Activated CD4-positive, alpha-beta T cell treated with anti-CD3 and anti-CD28 coated beads, Interleukin-2, amount 10 ng/mL, durations not matched to agents 7 days and 5 days (primary cell): Measurements from ENCODE around the gene ZNF267. TPM values are rescaled to one million over a fixed set of nuclear protein-coding genes. Genes with fewer than 3 reads are reported as not detected.

ENCODE experiments used
- CTCF ChIA-PET: fragments of 350-600 bp; sonication (Branson Sonifier 250); formaldehyde crosslinking; loops from one replicate; lab custom pipeline; 2021; ENCODE audit warnings: antibody characterized with exemption; lab: Charles Lee
- POLR2A ChIA-PET: fragments of 350-600 bp; sonication (Branson Sonifier 250); formaldehyde crosslinking; loops from one replicate; lab custom pipeline; 2021; ENCODE audit warnings: antibody characterized with exemption; lab: Charles Lee
- DNase-seq: peaks from one replicate; pipeline ENCODE4 v3.0.0-alpha.2; 2020
- H3K27ac Mint-ChIP-seq: one replicate; pipeline ENCODE4 v1.8.0; 2021; ENCODE audit warnings: mild to moderate bottlenecking, moderate library complexity, mixed read lengths
- H3K27me3 Mint-ChIP-seq: one replicate; pipeline ENCODE4 v1.8.0; 2021; ENCODE audit warnings: mixed read lengths
- H3K36me3 Mint-ChIP-seq: one replicate; pipeline ENCODE4 v1.8.0; 2021; ENCODE audit warnings: low read depth, mixed read lengths
- H3K4me1 Mint-ChIP-seq: one replicate; pipeline ENCODE4 v1.8.0; 2021; ENCODE audit warnings: mixed read lengths
- H3K4me3 Mint-ChIP-seq: one replicate; pipeline ENCODE4 v1.8.0; 2021; ENCODE audit warnings: mild to moderate bottlenecking, moderate library complexity, mixed read lengths
- H3K9me3 Mint-ChIP-seq: one replicate; pipeline ENCODE4 v1.8.0; 2021; ENCODE audit warnings: mixed read lengths
- total RNA-seq, 2 experiments: library from RNA; stranded (reverse); gene quantifications; one replicate each; pipeline ENCODE4 v1.2.3, GENCODE V29; 2021

The ZNF267 gene
- total RNA-seq, 2 experiments from 2014 or later, result 45.0 to 46.7 TPM

DNA sequence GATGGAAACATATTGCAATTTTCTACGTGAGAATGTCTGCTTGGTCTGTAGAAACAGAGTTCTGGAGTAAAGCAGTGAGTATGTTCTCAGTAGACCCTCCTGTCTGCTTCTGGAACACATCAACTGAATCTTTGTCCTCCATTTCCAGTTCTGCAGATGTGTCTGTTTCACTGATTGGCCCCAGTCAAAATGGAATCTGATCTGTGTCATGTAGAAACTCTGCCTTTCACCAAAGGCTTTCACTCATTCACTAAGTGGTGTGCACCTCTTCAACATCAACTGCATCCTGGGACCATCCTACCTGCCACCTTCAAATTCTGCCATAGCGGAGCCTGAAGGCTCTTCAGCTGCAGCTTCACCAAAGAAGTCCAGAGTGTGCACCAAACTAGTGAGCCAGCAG lies 2.8 kb upstream of the ZNF267 start:
- H3K9me3 Mint-ChIP-seq, result peaks cover 9% of the 10 kb centered on the region
- peaks cover 63% of the 10 kb centered on the region for H3K4me1 Mint-ChIP-seq
- no peak overlapping the region for H3K4me3 Mint-ChIP-seq
- no peaks in the 10 kb centered on the region for H3K27me3 Mint-ChIP-seq
- DNase-seq, result no peak
- CTCF ChIA-PET, result no interaction called here
- POLR2A ChIA-PET, result no interaction called here
- peak overlapping the region; percentile 78 for H3K27ac Mint-ChIP-seq
- peaks cover 23% of the 10 kb centered on the region for H3K36me3 Mint-ChIP-seq

DNA sequence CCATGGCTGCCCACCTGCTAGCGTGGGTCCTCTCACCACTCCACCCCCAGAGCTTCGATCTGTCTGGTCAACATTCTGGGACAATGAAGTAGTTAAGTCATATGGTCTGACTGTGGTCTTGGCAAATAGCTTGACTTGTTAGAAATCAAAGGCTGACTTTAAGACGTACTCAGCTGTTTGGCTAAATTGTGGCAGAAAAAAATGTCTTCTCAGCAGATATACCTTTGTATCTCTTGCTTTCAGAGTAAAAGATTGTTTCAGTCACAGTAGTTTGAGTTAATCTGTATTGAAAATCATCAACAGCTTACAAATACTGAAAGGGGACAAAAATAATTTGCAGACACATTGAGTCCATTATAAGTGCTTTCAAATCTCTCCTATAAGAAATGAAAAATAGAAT lies 2.1 kb upstream of the ZNF267 start:
- H3K27me3 Mint-ChIP-seq, result no peaks in the 10 kb centered on the region
- H3K27ac Mint-ChIP-seq, result no peak overlapping the region
- peaks cover 9% of the 10 kb centered on the region for H3K9me3 Mint-ChIP-seq
- DNase-seq, result no peak
- H3K4me1 Mint-ChIP-seq, result peaks cover 70% of the 10 kb centered on the region
- ChIA-PET CTCF (no interaction called here), POLR2A (no interaction called here)
- H3K36me3 Mint-ChIP-seq, result peaks cover 30% of the 10 kb centered on the region
- H3K4me3 Mint-ChIP-seq, result no peak overlapping the region

DNA sequence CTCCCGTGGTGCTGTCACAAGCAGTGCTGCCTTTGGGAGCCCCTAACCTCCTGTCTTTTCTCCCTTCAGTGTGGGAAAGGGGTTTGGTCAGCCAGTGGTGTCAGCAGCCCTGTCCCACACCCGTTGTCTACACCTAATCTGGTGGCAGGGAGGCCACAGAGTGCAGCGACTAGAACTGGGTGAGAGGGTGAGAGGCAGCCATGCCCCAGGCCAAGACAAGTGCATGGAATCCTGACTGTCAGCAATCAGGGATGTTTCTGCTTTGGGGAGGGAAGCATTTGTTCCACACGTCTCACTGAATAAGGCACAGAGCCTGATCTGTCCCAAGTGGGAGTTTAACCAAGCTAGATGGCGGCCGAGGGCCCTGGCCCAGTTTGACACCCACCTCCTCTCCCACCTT lies 1.4 kb upstream of the ZNF267 start:
- CTCF ChIA-PET, result no interaction called here
- Mint-ChIP-seq H3K4me1 (peaks cover 76% of the 10 kb centered on the region), H3K27me3 (no peaks in the 10 kb centered on the region), H3K36me3 (peaks cover 36% of the 10 kb centered on the region), H3K27ac (peak overlapping the region; percentile 57), H3K9me3 (peaks cover 9% of the 10 kb centered on the region), H3K4me3 (peak overlapping the region; percentile 7)
- POLR2A ChIA-PET, result no interaction called here
- no peak for DNase-seq

DNA sequence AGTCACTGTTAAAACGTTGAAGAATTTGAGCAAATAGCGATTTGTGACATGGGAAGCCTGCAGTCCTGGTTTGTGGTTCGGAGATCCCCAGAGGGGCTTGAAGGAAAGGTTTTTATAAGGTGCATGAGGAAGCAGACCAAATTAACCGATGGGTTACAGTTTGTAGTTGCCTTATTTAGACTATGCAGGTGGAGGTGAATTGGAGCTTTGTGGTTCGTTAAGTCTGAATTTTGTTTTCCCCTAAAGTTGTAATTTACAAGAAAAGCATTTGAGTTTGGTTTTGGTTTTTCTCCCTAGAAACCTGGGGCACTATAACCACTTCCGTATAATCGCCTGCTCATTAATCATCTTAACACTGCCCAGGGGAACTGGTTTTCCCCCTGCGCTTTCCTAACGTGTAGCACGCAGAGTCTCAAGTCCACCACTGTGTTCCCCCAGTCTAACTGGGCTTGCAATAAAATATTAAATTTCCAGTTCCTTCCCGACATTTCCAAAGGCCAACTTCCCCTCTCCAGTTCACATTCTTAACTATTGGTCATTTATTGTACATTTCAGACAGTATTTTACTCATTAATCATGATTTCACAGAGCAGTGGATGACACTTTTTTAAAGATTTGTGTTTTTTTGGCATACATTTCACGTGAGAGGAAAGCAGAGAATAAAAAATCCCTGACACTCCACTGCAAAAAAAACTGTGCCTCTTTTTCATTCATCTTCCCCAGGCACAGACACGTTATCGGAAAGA lies 932 bp downstream of the ZNF267 start:
- ChIA-PET POLR2A (no interaction called here), CTCF (interaction anchor here (0.9 to 2.0 kb wide), 3 partner anchors 13 to 417 kb away, joined by 3 to 4 read pairs (median 3); a partner anchor contains a TSS)
- Mint-ChIP-seq H3K27ac (peak overlapping the region; percentile 98), H3K4me1 (peaks cover 77% of the 10 kb centered on the region), H3K4me3 (peak overlapping the region; percentile 82), H3K36me3 (peaks cover 59% of the 10 kb centered on the region), H3K9me3 (peaks cover 20% of the 10 kb centered on the region), H3K27me3 (no peaks in the 10 kb centered on the region)
- peak; percentile 36 for DNase-seq

DNA sequence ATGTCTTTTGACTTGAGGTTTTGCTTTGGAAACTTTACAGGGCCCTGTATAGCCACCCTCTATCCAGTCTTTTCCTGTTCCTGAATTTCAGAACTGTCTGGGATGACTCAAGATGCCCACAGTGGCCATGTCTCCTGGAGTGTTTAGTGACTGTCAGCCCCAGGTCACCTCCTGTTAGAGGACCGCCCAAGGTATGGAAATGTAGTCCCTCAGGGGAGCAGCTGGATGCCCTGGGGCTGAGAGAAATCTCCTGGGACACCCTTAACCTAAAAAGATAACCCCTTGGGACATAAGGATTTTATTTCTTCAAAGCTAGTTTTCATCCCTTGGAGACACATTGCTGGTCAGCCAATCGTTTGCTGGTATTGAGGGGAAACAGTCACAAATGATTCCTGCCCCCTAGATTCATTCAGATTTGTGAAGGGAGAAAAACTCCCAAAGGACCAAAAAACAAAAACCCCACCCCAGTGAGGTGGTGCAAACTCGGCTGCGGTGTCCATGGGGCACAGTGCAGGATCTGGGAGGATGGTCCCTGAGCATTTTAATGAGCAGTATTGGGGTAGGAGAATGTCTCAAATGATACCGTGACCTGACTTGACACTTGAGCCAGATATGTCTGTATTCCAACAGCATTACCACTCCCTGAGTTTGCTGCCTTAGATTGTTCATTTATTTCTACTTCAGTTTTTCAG lies 1.7 kb downstream of the ZNF267 start:
- POLR2A ChIA-PET, result no interaction called here
- CTCF ChIA-PET, result interaction anchor here (2.8 kb wide), 1 partner anchor 7 kb away, joined by 13 read pairs; no protein-coding TSS in a partner anchor
- peaks cover 81% of the 10 kb centered on the region for H3K4me1 Mint-ChIP-seq
- H3K27ac Mint-ChIP-seq, result peak overlapping the region; percentile 98
- peak; percentile 16 for DNase-seq
- H3K4me3 Mint-ChIP-seq, result peak overlapping the region; percentile 82
- peaks cover 66% of the 10 kb centered on the region for H3K36me3 Mint-ChIP-seq
- no peaks in the 10 kb centered on the region for H3K27me3 Mint-ChIP-seq
- H3K9me3 Mint-ChIP-seq, result peaks cover 23% of the 10 kb centered on the region

DNA sequence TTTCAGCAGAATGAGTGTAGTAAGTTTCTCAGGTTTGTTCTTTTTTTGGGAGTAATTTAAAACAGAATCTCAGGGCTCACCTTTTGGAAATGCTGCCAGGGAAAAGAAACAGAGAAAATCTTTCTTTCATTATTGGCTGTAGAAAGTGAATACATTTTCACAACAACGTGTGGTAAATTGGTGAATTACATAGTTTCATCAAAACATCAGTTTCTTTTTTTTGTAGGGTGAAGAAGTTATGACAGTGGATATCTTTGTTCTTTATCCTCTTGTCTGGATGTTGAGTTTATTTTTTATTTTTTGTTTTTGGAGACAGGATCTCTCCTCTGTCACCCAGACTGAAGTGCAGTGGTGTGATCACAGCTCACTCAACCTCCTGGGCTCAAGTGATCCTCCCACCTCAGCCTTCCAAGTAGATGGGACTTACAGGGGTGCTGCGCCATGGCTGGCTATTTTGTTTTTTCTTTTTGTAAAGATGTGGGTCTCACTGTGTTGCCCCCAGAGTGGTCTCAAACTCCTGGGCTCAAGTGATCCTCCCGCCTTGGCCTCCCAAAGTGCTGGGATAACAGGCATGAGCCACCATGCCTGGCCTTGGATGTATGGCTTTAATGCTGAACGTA lies 2.4 kb downstream of the ZNF267 start:
- no peak for DNase-seq
- ChIA-PET POLR2A (no interaction called here), CTCF (interaction anchor here (2.8 kb wide), 1 partner anchor 8 kb away, joined by 13 read pairs; no protein-coding TSS in a partner anchor)
- no peaks in the 10 kb centered on the region for H3K27me3 Mint-ChIP-seq
- peaks cover 22% of the 10 kb centered on the region for H3K9me3 Mint-ChIP-seq
- peaks cover 80% of the 10 kb centered on the region for H3K4me1 Mint-ChIP-seq
- H3K4me3 Mint-ChIP-seq, result peak overlapping the region; percentile 82
- peaks cover 66% of the 10 kb centered on the region for H3K36me3 Mint-ChIP-seq
- peak overlapping the region; percentile 98 for H3K27ac Mint-ChIP-seq

DNA sequence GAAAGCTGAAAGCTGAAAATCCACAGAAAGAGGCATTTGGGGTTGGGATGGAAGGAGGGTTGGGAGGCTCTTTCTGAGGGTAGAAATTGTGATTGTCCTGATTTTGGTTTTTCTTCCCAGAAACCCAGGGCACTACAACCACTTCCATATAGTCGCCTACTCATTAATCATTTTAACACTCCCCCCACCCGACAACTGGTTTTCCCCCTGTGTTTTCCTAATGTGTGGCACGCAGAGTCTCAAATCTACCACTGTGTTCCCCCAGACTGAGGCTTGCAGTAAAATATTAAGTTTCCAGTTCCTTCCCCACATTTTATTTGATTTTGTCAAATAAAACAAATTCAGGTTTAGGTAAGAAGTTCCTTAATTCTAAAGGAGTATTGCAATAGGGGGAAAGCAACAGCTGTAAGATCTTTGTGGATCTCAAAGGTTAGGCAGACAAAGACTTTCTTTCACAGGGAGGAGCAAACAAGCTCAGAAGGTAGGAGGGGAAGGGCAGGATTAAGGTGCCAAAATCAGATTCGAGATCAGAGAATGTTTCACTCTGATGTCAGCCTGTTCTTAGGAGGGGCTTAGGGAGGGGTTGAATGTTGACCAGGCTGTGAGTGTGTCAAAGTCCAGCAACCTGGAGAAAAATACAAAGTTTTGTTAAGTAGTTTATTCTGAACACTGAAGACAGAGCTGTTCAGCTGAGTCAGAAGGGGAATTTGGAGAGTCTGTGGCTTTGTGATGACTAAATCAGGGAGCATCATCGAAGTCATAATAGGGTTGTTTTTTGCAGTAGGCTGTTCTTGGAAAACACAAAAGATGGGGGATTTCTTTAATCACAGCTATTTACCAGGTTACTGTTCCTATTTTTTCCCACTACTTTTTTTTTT lies 3.6 kb downstream of the ZNF267 start:
- H3K36me3 Mint-ChIP-seq, result peaks cover 76% of the 10 kb centered on the region
- DNase-seq, result peak; percentile 60
- peak overlapping the region; percentile 82 for H3K4me3 Mint-ChIP-seq
- peaks cover 24% of the 10 kb centered on the region for H3K9me3 Mint-ChIP-seq
- peaks cover 73% of the 10 kb centered on the region for H3K4me1 Mint-ChIP-seq
- CTCF ChIA-PET, result interaction anchor here (0.6 to 2.8 kb wide), 4 partner anchors 9 to 700 kb away, joined by 3 to 13 read pairs (median 4); no protein-coding TSS in a partner anchor
- no peaks in the 10 kb centered on the region for H3K27me3 Mint-ChIP-seq
- POLR2A ChIA-PET, result interaction anchor here (0.9 kb wide), 2 partner anchors 31 to 164 kb away, joined by 3 to 4 read pairs; a partner anchor contains a TSS
- peak overlapping the region; percentile 98 for H3K27ac Mint-ChIP-seq

DNA sequence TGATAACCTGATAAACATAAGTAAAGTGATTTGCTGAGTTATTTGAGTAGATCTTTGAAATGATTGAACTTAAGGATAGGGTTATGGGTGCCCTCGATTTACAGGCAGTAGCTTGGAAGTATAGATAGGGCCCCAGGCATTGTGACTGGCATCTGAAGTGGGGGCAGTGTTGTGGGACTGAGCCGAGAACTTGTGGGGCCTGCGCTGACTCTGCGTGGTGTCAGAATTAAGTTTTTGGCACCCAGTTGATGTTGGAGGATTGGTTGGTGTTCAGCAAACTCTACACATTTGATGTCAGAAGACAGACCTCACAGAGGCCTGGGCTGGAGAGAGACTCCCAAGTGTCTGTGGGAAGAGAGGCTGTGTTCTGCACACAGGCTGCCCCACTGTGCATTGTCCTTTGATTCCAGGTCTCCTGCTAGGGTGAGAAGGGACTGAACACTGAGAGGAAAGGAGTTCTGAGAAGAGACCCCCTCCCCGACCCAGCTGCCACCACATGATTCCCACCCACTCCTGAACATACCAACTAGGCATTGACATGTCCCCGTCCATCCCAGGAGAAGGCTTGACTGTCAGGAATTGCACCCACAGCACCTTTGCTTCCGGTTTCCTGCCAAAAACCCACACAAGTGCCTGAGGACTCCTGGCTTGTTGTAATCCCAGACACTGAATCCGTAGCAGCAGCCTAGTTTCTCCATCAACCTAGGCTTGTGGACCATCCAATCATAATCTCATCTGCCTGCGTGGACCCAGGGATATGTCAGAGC lies 4.5 kb downstream of the ZNF267 start:
- peak overlapping the region; percentile 82 for H3K4me3 Mint-ChIP-seq
- no peaks in the 10 kb centered on the region for H3K27me3 Mint-ChIP-seq
- DNase-seq, result no peak
- peak overlapping the region; percentile 98 for H3K27ac Mint-ChIP-seq
- H3K9me3 Mint-ChIP-seq, result peaks cover 26% of the 10 kb centered on the region
- H3K4me1 Mint-ChIP-seq, result peaks cover 70% of the 10 kb centered on the region
- H3K36me3 Mint-ChIP-seq, result peaks cover 84% of the 10 kb centered on the region
- CTCF ChIA-PET, result interaction anchor here (0.7 to 2.8 kb wide), 2 partner anchors 10 to 701 kb away, joined by 4 to 13 read pairs; no protein-coding TSS in a partner anchor
- POLR2A ChIA-PET, result no interaction called here

DNA sequence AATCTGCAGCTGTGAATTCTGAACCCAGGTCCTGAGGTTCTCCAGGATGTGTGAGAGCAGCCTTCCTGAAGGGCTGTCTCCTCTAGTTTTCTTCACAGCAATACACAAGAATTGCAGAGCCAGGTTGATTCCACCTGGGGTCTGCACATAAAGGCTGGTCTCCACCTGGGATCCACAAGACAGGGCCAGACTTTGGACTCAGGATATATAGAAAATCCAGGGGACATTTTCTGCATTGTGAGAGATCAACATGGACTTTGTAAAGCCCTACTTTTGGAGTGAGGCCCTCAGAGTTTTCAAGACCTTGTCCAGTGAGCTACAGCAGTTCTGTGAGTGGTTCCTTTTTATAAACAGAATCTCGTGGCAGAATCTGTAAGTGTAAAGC lies 6.3 kb downstream of the ZNF267 start:
- ChIA-PET CTCF (interaction anchor here (1.4 kb wide), 1 partner anchor 11 kb away, joined by 4 read pairs; no protein-coding TSS in a partner anchor), POLR2A (no interaction called here)
- peaks cover 94% of the 10 kb centered on the region for H3K36me3 Mint-ChIP-seq
- DNase-seq, result no peak
- H3K4me1 Mint-ChIP-seq, result peaks cover 71% of the 10 kb centered on the region
- no peak overlapping the region for H3K4me3 Mint-ChIP-seq
- H3K9me3 Mint-ChIP-seq, result peaks cover 30% of the 10 kb centered on the region
- no peaks in the 10 kb centered on the region for H3K27me3 Mint-ChIP-seq
- H3K27ac Mint-ChIP-seq, result peak overlapping the region; percentile 74

DNA sequence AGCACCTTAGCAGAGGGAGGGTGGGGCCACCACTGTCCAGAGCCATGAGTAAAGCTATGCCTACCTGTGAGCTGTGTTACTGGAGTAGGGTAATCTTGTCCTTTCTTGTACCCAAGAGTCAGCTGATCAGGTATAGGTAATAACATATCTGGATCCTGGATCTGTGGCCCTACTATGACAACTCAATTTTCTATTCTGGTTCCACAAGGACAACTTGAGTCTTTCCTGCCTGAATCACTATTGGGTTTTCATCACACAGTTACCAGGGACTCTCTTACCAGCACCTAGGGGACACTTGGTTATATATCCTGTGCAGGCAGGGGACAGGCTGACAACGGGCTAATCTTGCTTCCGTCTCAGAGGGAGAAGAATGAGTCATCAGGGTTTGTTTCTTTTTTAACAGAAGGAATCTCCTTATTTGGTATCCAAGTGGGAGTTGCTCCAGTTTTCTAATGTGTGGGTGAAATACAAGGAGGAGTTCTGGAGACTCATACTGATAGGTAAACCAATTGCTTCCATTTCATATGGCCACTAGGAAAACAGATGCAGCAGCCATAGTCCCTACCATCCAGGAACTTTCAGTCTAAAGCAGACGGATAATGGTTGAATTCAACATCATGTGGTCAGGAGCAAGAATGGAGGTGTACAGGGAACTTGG lies 6.8 kb downstream of the ZNF267 start:
- POLR2A ChIA-PET, result no interaction called here
- DNase-seq, result peak; percentile 51
- peaks cover 94% of the 10 kb centered on the region for H3K36me3 Mint-ChIP-seq
- H3K9me3 Mint-ChIP-seq, result peaks cover 35% of the 10 kb centered on the region
- CTCF ChIA-PET, result interaction anchor here (1.4 kb wide), 1 partner anchor 11 kb away, joined by 4 read pairs; no protein-coding TSS in a partner anchor
- H3K4me1 Mint-ChIP-seq, result peaks cover 74% of the 10 kb centered on the region
- no peaks in the 10 kb centered on the region for H3K27me3 Mint-ChIP-seq
- H3K4me3 Mint-ChIP-seq, result no peak overlapping the region
- peak overlapping the region; percentile 74 for H3K27ac Mint-ChIP-seq

DNA sequence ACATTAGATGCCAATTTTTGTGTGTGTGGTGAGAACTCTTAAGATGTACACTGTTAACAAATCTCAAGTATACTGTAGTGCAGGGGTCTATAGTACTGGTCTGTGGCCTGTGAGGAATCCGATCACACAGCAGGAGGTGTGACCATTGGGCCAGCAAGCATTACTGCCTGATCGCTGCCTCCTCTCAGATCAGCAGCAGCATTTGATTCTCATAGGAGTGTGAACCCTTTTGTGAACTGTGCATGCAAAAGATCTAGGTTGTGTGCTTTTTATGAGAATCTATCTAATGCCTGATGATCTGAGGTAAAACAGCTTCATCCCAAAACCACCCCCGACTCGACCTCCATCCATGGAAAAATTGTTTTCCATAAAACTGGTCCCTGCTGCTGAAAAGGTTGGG lies 12.6 kb downstream of the ZNF267 start:
- CTCF ChIA-PET, result no interaction called here
- H3K4me1 Mint-ChIP-seq, result peaks cover 45% of the 10 kb centered on the region
- POLR2A ChIA-PET, result no interaction called here
- H3K4me3 Mint-ChIP-seq, result no peak overlapping the region
- DNase-seq, result no peak
- no peaks in the 10 kb centered on the region for H3K27me3 Mint-ChIP-seq
- no peak overlapping the region for H3K27ac Mint-ChIP-seq
- H3K36me3 Mint-ChIP-seq, result peaks cover 94% of the 10 kb centered on the region
- peaks cover 56% of the 10 kb centered on the region for H3K9me3 Mint-ChIP-seq
